Activated naive CD4-positive, alpha-beta T cell treated with Interleukin-2 at 50 U/mL for 16 hours (primary cell): ENCODE measurements around the gene DUS3L.
"Not testable (repeated sequence)": the region's sequence is repeated elsewhere in the genome, so short reads cannot be mapped to it uniquely, and the experiment has no call there.

Experiments
- DNase-seq: peaks from one replicate; pipeline ENCODE4 v3.0.0-alpha.2; 2020

Gene DUS3L

DNA sequence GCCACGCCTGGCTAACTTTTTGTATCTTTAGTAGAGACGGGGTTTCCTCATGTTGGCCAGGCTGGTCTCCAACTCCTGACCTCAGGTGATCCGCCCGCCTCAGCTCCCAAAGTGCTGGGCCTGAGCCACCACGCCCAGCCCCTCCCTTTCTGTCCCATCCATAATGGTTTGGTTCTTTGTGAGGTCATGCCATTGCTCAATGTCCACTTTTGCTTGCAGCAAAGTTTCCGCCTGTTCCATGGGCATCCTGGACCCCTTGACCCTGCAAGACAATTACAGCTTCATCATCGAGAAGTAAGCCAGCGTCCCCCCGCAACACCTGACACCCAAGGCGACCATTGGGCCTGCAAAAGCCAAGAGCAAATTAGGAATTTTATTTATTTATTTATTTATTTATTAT lies 23.0 kb downstream of the DUS3L start:
- no peak for DNase-seq

DNA sequence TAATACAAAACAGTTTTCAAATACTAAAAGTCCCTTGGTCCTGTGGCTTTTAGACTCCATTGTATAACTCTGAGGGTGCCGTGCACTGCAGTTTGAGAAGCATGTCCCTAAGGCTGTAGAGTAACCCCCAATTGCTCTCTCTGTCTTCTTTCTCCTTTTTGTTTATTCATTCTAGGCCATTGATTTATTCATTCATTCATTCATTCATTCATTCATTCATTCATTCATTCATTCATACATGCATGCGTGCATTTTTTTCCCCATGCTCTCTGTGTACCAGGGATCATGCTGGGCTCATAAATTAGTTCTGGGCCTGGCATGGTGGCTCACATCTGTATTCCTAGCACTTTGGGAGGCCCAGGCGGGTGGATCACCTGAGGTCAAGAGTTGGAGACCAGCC lies 25.7 kb downstream of the DUS3L start:
- no peak for DNase-seq

DNA sequence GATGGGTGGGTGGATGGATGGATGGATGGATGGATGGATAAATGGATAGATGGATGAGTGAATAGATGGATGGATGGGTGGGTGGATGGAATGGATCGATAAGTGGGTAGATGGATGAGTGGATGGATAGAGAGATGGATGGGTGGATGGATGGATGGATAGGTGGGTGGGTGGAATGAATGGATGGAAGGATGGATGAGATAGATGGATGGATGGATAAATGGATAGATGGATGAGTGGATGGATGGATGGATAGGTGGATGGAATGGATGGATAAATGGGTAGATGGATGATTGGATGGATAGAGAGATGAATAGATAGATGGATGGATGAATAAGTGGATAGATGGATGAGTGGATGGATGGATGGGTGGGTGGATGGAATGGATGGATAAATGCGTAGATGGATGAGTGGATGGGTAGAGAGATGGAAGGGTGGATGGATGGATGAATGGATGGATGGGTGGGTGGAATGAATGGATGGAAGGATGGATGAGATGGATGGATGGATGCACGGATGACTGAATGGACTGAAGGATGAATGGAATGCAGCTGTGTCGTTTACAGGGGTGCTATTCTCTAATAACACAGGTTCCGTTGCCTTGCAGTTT lies 28.2 kb downstream of the DUS3L start:
- DNase-seq: no peak

GRCh38 chr19:5753743-5754142 lies 37.2 kb downstream of the DUS3L start:
- no peak for DNase-seq

DNA sequence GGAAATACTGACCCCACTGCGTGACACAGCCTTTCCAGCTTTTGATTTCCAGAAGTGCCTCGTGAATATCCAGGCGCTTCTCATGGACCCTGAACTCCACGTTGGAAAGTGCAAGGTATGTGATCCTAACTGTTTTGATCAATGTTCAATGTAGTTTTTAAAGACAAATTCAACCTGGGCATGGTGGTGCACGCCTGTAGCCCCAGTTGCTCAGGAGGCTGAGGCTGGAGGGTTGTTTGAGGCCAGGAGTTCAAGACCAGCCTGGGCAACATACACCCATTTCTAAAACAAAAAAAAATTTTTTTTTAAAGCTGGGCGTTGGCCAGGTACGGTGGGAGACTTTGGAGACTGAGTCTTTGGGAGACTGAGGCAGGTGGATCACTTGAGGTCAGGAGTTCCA lies 39.3 kb downstream of the DUS3L start:
- DNase-seq: no peak

- no peak for DNase-seq
Observed at GRCh38 chr19:5749505-5749904, 41.5 kb downstream of the DUS3L start.

DNA sequence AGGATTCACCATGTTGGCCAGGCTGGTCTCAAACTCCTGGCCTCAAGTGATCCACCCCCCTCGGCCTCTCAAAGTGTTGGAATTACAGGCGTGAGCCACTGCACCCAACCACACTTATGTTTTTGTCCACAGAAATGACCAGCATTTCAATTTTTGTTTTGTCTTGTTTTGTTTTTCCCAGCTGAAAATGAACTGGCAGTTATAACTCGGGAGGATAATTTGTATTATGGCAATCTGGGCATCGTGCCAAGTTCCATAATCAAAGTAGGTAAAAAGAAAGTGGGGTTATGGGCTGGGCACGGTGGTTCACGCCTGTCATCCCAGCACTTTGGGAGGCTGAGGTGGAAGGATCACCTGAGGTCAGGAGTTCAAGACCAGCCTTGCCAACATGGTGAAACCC lies 42.0 kb downstream of the DUS3L start:
- not testable (repeated sequence) for DNase-seq

DNA sequence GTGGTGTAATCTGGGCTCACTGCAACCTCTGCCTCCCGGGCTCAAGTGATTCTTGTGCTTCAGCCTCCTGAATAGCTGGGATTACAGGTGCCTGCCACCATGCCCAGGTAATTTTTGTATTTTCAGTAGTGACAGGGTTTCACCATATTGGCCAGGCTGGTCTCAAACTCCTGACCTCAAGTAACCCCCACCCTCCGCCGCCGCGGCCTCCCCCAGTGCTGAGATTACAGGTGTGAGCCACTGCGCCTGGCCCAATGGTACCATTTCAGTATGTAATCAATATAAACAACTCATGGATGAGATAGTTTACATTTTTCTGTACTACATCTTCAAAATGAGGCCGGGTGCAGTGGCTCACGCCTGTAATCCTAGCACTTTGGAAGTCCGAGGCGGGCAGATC lies 46.0 kb downstream of the DUS3L start:
- not testable (repeated sequence) for DNase-seq

- no peak for DNase-seq
Observed at GRCh38 chr19:5743630-5744029, 47.3 kb downstream of the DUS3L start.

GRCh38 chr19:5742051-5742450 lies 48.9 kb downstream of the DUS3L start:
- DNase-seq: no peak

DNA sequence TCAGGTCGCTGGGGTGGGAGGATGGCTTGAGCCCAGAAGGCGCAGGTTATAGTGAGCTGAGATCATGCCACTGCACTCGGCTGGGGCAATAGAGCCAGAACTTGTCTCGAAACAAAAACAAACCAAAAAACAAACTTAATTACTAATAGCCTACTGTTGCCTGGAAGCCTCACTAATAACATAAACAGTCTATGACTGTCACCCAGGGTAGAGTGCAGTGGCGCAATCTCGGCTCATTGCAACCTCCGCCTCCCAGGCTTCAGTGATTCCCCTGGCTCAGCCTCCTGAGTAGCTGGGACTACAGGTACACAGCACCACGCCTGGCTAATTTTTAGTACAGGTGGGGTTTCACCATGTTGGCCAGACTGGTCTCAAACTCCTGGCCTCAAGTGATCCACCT lies 52.5 kb downstream of the DUS3L start:
- DNase-seq: no peak
